IPS DF 19.7 (cell line): Measurements from ENCODE around the gene ARMC9.
"Not testable (repeated sequence)": the region's sequence is repeated elsewhere in the genome, so short reads cannot be mapped to it uniquely, and the experiment has no call there.

ENCODE experiments used
- DNase-seq: peaks from one replicate; pipeline ENCODE4 v3.0.0-alpha.2; 2013; ENCODE audit warnings: low read depth, low spot score

ARMC9 gene

DNA sequence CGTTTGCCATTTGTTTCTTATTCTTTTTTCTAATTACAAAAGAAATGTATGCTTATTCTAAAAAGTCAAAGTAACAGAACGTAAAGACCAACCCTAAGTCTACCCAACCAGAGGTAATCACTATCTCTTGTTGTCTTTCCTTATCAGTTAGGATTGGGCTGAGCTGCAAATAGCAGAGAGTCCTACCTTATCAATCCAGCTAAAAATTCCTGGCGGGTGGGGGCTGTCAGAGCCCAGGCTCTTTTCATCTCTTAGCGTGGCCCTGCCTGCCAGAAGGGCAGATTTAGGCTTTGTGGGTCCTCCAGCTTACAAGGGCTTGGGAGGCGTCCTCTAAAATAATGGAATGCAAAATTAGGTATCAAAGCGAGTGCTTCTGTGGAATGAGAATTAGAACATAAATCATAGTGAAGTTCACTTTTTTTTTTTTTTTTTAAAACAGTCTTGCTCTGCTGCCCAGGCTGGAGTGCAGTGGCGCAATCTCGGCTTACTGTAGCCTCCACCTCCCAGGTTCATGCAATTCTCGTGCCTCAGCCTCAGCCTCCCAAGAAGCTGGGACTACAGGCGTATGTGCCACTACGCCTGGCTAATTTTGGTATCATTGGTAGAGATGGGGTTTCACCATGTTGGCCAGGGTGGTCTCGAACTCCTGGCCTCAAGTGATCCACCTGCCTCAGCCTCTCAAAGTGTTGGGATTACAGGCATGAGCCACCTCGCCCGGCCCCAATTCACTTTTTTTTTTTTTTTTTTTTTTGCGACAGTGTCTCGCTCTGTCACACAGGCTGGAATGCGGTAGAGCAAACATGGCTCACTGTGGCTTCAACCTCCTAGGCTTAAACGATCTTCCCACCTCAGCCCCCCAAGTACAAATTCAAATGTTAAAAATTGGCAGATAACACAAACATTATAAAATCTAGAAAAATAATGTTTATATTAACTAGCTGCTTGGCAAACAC is 139.7 kb downstream of the ARMC9 start:
- DNase-seq = no peak

DNA sequence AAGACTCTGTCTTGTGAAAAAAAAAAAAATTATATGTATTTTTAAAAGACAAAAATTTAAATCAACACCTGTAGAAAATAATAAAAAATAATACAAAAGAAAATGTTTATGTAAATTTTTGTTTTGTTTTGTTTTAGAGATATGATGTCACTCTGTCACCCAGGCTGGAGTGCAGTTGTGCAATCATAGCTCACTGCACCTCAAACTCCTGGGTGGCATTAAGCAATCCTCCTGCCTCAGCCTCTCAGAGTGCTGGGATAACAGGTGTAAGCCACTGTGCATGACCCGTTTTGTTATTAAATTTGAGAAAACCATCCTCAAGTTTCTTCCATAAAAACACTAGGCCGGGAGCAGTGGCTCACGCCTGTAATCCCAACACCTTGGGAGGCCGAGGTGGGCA is 140.9 kb downstream of the ARMC9 start:
- no peak for DNase-seq

DNA sequence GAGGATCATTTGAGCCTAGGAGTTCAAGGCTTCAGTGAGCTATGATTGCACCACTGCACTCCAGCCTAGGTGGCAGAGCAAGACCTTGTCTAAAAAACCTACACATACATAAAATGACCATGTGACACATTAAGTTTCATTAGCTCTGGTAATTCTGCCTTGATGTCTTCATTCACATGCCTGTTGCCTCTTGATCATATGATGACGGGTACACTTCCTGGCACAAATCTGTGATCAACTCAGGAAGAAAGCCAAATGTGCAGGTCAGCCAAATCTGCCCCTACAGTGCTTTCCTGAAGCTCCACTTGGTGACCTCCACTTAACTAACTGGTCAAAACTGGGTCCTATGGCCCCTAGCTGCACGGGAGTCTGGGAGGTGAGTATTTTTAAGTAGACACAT is 142.7 kb downstream of the ARMC9 start:
- no peak for DNase-seq

DNA sequence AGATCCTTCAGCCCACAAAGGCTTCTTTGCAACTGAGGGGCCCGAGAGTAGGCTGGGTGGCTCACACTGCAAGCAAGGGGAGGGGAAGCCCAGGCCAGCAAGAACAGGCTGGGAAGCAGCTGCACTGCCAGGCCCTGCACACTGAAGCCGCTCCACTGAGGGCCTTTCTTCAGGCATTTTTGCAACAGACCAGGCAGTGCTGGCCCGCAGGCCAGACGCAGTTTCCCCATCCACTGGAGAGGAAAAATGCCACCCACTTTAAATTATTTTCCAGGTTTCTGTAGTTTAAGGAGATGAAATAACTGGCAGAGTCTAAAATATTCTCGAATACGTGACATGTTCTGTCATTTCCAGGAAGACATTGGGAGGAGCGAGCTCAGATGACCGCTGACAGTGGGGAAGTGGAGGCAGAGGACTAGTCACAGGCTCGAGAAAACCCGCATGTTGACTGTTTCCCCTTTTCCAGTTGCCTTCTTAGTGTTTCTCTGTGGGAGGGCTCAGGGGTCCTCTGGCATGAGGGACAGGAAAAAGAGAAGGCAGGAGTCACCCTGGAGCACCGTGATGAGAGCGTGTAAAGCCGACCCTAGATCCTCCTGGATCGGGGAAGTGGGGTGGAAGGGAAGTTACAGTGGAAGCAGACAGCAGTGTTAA is 143.8 kb downstream of the ARMC9 start:
- DNase-seq = no peak

DNA sequence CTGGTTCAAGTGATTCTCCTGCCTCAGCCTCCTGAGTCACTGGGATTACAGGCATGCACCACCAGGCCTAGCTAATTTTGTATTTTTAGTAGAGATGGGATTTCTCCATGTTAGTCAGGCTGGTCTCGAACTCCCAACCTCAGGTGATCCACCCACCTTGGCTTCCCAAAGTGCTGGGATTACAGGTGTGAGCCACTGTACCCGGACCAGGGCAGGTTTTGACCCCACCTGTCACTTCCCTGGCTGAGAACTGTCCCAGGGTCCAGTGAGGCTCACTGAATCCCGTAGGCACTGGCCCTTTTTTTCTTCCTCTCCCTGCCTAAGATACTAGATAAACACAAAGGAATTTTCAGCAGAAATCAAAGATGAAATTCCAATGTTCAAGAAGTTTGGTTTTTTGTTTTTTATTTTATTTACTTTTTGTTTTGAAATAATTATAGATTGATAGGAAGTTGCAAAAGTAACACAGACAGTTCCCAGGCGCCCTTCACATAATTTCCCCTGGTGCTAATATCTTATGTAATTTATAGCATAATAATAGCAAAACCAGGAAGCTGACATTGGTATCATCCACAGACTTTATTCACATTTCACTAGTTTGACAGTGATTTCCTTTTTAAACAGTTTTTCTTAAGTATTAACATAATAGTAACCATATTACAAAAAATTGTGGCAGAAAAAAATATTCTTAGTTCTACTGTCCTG is 144.7 kb downstream of the ARMC9 start:
- DNase-seq = no peak

DNA sequence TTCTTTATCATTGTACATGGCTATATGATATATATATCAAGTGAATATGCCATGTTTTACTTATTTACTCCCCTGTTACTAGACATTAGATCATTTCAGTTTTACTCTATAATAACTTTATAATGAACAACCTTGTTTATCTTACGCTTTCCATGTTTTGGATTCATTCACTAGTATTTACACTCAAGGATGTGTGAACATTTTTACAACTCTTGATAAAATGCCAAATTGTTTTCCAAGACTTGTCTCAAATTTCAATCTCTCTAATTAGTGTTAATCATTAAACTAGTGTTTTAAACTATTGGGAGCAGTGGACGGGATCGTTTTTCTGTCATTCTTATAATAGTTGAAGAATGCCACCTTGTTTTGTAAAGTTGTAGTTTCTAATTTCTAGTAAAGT is 145.6 kb downstream of the ARMC9 start:
- no peak for DNase-seq

DNA sequence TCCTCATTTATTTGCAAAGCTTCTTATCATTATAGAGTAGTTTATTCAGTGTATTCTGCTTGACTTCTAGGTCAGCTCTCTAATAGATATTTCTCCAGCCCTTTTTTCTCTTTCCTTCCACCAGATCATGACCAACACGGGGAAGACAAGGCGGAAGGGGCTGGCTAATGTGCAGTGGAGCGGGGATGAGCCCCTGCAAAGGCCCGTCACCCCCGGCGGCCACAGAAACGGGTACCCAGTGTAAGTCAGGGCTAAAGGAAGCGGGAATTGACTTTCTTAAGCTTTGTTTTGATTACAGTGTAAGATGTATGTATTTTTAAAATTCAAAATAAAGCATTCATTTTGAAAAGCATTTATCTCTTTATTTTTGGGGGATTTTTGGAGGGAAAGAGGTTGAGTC is 146.4 kb downstream of the ARMC9 start:
- DNase-seq = no peak

DNA sequence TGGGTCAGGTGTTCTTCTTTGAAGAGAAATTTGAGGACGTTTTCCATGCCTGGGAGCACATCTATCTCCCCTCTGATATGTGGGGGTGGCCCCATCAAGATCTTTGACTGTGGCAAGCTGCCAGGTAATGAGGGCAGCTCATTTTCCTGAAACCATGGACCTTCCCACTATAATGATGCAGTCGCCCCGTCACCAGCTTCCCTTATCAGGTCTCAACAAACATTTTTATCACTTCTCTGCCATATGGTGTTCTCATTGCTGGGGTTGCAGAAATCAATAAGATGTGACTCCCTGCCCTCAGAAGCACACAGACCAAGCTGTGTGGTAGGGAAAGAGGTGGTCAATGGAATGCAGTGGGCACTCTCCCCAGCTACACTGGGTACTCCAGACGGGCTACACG is 148.7 kb downstream of the ARMC9 start:
- DNase-seq = no peak

DNA sequence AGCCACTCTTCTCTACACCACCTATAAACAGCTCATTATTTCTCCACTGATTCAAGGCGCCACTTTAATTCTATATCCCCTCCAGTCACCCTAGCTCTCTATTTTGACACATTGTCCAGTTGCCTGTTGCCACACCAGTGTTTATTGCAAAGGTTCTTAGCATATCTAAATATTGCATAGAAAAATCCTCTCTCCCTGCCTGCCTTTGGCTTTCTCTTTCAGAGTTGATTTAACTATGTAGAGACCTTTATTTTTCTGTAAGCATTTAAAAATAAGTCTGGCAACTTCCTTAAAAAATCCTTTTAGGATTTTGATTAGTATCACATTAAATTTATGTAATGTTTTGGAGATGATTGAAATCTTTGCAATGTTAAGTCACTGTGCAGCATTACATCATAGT is 149.2 kb downstream of the ARMC9 start:
- DNase-seq = no peak

DNA sequence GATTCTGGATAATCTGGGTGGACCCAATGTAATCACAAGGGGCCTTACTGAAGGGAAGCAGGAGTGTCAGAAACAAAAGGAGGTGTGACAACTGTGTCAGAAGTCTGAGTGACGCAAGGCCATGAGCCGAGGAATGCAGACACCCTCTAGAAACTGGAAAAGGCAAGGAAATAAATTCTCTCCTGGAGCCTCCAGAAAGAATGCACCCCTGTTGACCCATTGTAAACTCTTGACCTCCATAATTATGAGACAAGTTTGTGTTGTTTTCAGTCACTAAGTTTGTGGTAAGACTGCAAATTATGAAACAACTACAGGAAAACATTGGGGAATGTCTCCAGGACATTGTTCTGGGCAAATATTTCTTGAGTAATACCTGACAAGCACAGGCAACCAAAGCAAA is 149.7 kb downstream of the ARMC9 start:
- no peak for DNase-seq

DNA sequence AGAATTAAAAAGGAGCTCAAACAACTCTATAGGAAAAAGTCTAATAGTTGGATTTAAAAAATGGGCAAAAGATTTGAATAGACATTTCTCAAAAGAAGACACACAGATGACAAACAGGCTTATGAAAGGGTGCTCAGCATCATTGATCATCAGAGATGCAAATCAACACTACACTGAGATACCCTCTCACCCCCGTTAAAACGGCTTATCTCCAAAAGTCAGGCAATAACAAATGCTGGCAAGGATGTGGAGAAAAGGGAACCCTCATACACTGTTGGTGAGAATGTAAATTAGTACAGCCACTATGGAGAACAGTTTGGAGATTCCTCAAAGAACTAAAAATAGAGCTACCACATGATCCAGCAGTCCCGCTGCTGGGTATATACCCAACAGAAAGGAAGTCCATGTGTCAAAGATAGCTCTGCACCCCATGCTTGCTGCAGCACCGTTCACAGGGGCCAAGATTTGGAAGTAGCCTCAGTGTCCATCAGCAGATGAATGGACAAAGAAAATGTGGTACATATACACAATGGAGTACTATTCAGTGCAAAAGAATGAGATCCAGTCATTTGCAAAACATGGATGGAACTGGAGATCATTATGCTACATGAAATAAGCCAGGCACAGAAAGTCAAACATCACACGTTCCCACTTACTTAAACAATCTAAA is 150.4 kb downstream of the ARMC9 start:
- no peak for DNase-seq

DNA sequence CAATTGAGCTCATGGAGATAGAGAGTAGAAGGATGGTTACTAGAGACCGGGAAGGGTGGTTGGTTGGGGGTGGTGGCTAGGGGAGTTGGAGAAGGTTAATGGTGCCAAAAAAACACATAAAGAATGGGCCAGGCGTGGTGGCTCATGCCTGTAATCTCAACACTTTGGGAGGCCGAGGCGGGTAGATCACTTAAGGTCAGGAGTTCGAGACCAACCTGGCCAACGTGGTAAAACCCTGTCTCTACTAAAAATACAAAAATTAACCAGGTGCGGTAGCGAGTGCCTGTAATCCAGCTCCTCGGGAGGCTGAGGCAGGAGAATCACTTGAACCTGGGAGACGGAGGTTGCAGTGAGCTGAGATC is 150.9 kb downstream of the ARMC9 start:
- not testable (repeated sequence) for DNase-seq

DNA sequence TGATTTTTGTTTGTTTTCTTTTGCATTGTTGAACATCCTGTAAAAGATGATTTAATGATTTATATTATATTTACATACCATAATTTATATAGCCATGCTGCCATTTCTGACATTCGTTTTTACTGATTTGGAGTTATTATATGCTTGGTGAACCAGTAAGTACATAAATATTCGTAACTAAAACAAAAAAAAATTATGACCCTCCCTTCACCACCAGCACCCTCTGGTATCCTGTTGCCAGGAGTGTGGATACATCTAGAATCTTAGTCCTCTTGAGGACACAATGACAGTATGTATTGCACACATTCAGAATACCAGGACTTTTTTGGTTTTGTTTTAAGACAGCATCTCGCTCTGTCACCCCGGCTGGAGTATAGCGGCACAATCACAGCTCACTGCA is 153.2 kb downstream of the ARMC9 start:
- DNase-seq = no peak

DNA sequence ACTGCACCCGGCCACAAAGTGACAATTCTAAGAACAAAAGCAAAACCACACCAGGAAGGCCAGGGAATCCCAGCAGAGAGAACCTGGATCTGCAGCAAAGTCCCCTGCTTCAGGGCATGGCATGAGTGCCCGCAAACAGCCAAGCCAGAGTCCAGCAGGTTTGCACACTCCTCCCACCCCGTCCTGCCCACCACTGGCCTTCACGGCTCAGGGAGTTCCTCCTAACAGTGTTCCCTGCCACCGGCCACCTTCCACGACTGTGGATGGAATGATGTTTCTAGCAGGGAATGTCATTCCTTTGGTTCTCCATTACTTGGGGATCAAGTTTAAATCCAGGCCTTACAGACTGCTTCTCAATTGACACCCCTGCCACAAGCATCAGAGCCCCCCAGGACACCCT is 155.0 kb downstream of the ARMC9 start:
- no peak for DNase-seq

DNA sequence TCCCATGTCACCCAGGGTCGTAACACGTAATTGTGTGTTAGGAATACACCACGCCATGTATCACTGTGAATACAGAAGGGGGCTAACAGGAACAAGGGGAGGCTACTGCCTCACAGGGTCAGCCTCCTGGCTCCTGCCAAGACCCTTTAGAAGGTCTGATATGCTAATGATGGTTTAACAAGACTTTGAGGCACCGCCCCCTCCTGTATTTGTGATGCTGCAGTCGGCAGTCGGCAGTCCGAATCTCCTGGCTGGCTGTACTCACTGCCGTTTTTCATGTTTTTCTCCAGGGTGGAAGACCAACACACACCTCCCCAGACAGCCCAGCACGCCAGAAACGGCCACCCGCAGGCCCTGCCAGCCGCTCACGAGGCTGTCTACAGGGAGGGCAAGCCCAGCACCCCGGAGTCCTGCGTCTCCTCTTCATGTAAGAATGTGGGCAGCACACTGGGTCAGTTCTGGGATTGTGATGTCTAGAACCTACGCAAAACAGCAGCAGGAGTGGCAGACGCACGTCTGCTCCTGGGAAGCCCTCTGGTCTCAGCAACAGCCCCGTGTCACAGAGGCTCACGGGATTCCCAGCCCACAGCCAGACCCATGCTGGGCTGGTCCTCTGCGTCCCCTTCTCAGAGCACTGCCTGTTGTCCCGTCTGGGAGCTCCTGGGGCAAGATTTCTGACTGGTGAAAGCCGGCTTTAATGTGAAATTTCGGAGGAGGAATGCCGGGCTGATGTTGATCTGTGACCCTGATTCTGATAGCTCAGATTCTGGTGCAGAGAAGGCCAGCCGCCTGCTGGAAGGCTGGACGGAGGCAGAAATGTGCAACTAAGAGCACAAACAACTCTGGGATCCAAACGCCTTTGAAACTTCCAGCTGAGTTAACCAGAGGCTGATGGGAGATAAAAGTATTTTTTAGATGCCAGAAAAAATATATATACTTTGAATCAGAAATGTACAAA is 157.4 kb downstream of the ARMC9 start:
- no peak for DNase-seq

DNA sequence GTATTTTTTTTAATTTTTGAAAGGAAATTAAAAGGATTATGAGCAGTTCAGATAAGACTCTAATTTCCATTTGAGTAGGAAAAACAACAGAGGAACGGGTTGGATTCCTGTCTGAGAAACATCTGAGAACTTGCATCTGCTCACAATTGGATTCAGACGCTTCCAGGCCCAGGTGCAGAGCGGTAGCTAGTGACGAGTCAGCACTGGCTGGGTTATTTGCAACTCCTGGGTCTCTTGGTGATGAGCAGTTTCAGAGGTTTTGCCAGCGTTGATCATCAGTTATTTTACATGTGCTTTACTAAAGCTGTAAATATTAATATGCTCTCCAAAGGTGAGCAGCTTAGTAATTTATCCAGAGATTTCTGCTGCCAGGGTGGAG is 158.0 kb downstream of the ARMC9 start:
- DNase-seq = no peak

DNA sequence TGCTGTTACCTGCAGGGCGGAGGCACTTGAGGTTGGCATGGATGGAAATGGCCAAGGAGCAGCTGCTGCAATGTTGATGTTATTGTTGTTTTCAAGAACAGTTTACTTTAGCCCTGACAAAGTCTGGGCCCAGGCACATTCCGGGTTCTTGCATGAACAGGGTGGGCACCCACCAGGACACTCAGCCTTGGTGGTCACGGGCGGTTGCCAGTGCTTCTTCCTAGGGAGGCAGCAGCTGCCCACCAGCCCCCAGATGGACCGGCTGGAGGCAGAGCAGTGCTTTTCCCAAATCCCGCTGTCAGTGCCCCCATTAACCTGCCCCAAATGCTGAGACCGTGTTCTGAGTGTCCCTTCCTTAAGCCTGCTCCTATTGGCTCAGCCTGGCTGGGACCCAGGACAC is 158.6 kb downstream of the ARMC9 start:
- no peak for DNase-seq

DNA sequence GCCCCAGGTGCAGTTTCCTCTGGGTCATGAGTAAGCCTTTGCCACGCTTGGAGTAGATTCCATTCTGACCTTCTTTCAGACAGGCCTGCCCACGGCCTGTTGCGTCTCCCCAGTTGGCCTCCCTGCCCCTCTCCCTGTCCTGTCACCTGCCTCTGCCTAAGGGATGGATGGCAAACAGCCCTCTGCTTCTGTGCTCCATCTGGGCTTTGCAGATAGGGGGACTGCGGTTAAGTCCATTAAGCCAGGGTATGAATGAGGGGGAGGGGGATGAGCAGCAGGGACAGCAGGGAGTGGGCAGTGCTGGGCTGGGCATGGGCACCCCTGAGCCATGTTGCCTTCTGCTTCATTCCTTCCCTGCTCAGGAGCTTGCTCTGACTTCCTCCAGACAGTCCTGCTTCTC is 159.5 kb downstream of the ARMC9 start:
- no peak for DNase-seq

DNA sequence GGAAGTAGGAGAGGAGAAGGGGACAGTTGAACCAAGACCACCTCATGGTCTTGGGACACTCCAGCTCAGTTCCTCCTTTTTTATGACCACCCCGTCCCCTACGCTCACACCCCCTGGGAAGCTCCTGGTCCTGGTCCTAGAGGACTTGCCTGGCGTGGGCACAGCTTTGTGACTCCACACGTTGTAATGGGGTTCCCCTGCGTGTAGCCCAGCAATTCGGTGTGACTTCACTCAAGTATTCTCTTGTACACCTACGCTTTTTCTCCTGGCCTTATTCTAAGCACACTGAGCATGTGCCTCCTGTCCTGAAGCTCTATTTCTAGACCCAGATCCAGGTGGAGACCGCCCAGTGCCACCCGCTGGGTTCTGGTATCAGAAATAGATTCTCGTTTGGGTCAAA is 161.0 kb downstream of the ARMC9 start:
- DNase-seq = no peak

DNA sequence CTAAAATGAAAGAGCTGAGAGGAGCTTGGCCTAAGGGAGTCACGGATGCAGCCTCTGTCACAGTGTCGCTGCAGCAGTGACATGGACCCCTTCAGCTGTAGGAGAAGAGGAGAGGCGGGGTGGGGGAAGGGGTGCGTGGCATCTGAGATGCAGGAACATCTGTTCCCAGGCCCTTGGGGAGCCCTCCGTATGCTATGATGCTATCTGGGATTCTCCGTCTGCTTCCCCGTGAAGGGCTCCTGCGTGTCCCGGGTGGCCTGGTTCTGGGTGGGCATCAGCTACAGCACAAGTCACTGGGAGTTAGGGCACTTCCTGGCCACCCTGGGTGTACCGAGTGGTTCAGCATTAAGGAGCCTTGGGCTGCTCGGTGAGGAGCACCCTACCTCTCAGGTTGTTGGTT is 161.5 kb downstream of the ARMC9 start:
- DNase-seq = no peak

DNA sequence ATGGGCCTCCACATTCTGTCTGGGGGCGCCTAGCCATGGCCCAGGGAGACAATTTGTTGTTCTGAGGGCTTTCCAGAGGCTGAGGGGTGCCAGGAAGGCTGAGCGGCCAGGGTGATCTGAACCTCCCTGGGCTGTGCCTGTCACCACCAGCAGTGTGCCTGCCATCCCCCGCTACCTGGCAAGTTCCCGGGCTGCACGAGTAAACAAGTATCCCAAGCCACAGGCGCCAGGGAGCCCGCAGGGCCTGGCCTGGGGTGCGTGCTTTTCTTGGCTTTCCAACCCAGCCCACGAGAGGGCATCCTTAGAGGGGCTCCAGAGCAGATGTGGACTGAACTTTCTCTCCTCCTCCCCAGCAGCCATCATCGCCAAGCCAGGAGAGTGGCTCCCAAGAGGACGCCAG is 162.0 kb downstream of the ARMC9 start:
- DNase-seq = no peak
